KBM-7 (cell line): ENCODE data around the gene KCNN4.
A peak's percentile ranks its signal among the peaks of the same experiment; 100 is the strongest.
"Not testable (repeated sequence)": the region's sequence is repeated elsewhere in the genome, so short reads cannot be mapped to it uniquely, and the experiment has no call there.

Experiments used
- DNase-seq: peaks from one replicate; pipeline ENCODE4 v3.0.0-alpha.2; 2015
- in situ Hi-C: fragments of 300-500 bp; cut with MboI; formaldehyde crosslinking; loops from 2 replicates; pipeline ENCODE4 v1.14.3; 2020; ENCODE audit warnings: low sequenced_read_pairs, low pct_unique_long_range_greater_than_20kb, mixed read lengths

Gene KCNN4

DNA sequence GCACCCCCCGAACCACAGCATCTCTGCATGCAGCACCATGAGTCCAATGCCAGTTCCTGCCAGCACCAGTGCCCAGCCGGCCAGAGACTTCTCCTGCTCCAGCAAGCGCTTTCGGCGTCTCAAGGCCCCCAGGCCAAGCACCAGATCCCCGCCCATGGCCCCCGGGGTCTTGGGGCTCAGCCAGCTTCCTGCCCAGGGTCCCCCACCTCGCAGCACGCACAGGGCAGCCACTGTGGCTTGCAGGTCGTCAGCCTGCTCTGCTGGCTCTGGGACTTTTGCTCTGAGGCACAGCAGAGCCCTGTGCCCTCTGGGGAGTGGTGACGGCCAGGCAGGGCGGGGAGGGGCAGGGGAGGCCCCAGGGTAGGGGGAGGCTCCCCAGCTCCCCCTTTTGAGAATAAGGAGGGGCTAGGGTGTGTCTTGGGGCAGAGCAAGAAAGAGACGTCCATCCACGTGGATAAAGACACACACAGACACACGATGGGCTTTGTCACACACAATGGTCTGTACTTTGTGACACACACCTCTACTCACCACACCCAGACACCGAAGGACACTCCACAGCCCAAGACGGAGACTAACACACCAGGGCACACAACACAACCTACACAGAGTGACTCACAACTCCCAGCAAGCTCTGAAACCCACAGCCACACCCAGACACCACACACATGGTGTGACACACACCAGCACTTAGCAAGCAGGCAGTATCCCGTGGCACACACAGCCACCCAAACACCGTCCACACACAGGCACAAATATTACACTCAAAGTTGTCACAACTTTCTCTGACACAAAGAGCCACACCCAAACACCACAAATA lies at the start of gene KCNN4:
Gene KCNN4 (minus strand): TSS at position 268 of the 820 bp plus-strand sequence. CDS start 112 bp downstream, at position 156.
- in situ Hi-C loops: no loop called here
- DNase-seq: peak; percentile 55

DNA sequence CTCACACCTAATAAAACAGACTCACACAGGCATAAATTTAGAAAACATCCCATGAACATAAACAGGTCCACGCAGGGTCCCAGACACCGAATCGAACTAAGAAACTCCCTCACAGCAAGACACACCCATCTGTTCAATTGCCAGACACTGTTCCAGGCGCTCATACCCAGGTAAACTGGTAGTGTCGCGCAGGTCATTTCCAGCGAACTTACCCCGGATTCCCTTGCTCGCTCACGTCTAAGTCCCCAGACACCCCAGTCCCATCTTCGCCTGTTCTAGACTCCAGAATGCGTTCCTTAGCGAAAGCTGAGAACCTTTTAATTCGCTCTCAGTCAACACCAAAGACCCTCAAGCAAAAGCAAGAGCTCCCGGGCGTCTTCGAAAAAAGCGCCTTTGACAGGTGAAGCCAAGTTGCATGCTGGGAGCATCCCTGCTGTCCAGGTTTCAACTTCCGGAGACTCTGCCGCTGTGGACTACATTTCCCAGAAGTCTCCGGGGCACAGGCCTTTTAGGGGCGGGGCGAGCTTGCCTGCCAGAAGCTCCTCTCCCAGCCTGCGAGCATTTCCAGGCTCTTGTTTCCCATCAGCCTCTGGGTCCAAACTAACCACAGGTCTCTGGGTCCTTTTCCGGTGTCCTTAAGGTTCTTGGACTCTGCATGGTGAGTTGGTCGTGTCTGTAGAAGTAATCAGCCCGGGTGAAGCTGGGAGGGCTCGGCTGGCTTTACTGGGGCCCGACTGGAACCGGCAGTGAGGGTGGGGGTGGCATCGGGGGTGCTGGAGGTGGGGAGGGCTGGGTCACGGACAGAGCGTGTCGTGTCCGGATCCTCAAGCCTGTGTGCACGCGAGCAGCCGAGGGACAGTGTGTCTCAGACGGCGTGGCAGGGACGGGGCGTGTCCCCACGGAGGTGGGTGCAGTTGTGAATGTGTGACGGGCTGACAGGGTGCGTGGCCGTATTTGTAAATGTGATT lies 46.3 kb upstream of the KCNN4 start, which contains the start of gene ZNF283:
Gene ZNF283 (plus strand): TSS at position 535 of the 968 bp plus-strand sequence. CDS start 6,184 bp downstream, outside the sequence.
- peak; percentile 88 for DNase-seq
- in situ Hi-C loops: no loop called here

DNA sequence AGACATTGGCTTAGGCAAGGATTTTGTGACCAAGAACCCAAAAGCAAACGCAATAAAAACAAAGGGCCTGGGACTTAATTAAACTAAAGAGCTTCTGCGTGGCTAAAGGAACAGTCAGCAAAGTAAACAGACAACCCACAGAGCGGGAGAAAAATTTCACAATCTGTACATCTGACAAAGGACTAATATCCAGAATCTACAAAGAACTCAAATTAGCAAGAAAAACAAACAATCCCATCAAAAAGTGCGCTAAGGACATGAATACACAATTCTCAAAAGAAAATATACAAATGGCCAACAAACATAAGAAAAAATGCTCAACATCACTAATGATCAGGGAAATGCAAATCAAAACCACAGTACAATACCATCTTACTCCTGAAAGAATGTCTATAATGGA lies 43.8 kb upstream of the KCNN4 start:
- in situ Hi-C loops, DNase-seq: not testable (repeated sequence)

DNA sequence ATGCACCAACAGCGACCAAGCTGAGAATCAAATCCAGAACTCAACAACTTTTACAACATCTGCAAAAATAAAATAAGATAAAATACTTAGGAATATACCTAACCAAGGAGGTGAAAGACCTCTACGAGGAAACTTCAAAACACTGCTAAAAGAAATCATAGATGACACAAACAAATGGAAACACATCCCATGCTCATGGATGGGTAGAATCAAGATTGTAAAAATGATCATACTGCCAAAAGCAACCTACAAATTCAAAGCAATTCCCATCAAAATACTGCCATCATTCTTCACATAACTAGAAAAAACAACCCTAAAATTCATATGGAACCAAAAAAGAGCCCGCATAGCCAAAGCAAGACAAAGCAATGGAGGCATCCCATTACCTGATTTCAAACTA lies 43.1 kb upstream of the KCNN4 start:
- in situ Hi-C loops, DNase-seq: not testable (repeated sequence)

DNA sequence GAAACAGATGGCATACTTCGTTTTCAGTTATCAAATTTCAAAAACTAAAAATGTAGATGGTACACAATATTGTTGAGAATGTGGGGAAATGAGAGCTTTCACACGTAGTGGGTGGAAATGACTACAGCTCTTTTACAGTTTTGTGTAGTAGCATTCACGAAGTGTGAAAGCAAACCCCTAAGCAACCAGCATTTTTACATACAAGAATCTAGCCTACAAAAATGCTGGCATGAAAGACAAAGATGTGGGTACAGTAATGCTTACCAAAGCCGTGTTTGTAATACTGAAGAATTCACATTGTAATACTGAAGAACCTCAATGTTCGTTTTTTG lies 40.1 kb upstream of the KCNN4 start:
- in situ Hi-C loops: no loop called here
- DNase-seq: no peak

DNA sequence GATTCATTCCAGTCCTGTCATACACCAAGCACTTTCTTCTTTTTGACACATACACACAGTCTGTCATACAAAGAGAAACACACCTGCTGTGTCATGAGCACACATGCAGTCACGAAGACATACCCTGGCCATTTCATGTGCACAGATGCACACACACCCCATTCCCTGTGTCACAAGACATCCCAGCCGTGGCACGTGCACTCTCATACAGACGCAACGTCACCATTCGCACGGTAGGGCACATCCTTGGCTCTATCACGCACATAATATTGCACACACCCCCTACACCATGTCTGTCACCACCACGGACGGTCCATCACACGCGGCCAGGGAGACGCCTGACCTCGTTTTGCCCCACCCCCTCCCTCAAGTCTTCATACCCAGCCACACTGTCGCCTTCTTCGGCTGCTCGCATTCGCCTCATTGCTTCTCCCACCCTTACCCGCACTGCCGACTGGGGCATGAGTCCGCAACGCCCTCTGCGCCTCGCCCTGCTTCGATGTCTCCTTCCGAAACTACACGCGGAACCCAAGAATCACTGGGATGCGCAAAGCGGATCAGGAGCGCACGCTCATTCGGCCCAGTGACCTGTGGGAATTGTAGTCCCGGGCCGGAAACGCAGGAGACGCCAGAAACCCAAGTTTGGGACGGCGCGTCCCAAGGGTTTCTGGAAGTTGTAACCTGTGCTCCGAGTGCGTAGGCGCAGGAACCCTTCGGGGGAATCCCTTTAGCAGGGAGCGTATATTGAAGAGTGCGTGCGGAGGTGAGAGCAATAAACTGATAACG lies 39.5 kb upstream of the KCNN4 start:
- DNase-seq: no peak
- in situ Hi-C loops: no loop called here

DNA sequence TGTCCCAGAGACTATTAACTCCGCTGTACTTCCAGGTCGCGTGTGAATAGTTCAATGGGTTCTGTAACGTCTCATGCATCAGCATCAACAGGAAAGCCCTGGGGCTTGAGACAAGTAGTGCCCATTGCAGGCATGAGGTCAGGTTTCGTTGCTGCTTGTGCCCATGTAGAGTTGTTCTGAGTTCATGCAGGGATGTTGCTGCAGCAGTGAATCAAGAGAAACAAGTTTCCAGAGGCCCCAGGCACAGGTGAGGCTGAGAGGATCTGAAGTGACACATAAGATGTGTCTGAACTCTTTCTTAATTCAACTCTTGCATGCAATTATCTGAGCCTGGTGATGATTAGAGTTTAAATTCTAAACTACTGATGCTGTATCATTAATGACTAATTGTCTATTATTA lies 37.7 kb upstream of the KCNN4 start:
- in situ Hi-C loops: no loop called here
- DNase-seq: no peak

DNA sequence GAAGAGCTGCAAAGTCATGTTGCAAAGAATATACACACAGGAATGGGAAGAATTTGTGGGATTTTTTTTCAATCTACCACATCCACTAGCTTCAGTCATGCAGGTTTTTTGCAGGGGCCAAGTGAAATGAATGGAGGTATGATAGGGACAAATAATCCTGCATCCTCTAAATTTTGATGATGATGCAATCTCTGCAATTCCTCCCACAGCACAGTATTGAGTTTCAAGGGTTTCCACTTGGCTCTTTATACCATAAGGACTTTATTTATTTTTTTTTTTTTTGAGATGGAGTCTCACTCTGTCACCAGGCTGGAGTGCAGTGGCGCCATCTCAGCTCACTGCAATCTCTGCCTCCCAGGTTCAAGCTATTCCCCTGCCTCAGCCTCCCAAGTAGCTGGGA lies 36.7 kb upstream of the KCNN4 start:
- in situ Hi-C loops, DNase-seq: not testable (repeated sequence)

DNA sequence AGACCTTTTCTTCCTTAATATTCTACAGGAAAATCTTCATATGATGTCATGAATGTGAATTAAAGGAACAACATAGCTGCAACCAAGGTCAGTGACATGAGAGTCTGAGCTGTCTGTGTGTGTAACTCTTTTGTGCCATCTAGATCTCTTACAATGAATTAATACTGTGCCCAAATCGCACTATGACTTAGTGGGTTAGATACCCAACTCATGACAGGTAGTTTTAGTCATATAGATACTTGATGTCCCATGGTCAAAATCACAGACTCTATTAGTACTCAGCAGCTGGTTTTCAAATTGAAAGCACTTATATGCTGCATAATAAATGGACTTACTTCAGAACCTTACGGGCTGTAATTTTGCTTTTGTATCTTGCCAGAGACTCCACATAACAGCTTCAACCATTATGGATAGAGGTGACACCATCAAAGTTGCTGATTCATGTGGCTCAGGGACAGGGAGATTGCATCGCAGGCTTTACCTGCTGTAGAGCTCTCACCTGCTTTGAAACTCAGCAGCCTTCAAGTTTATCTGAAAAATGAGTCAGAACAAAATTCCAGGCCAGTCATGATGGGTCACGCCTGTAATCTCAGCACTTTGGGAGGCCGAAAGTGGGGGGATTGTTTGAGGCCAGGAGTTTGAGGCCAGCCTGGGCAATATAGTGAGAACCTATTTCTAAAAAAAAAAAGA lies 34.0 kb upstream of the KCNN4 start:
- in situ Hi-C loops: no loop called here
- DNase-seq: no peak

DNA sequence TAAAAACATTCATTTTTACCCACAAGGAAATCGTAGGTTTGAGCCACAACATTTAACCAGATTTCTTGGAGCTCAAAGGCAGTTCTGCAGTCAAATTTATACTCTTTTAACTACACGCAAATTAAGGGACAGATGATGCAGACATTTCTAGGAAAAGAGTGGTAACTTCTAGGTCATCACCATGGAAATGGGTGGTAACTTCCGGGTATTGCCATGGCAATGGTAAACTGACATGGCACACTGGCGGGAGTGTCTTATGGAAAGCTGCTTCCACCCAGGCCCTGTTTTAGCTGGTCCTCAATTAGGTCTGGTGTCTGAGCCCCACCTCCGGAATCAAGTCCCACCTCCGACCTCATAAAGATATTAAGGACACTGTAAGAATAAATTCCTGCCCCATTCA lies 31.9 kb upstream of the KCNN4 start:
- in situ Hi-C loops: no loop called here
- DNase-seq: peak; percentile 37

DNA sequence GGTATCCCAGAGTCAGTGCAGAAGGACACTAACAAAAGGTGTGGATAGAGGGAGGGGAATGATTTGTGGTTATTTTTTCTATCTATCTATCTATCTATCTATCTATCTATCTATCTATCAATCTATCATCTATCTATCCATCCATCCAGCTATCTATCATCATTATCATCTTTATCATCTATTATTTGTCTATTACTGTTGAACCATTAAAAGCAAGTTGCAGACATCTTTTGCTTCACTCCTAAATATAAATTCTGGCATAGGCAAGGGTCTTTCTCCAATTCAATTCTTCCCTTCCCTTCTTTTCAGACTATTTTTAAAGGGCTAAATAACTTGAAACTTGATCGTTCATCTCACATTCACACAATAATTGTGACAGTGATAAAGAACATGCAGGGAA lies 31.5 kb upstream of the KCNN4 start:
- in situ Hi-C loops: no loop called here
- DNase-seq: no peak

DNA sequence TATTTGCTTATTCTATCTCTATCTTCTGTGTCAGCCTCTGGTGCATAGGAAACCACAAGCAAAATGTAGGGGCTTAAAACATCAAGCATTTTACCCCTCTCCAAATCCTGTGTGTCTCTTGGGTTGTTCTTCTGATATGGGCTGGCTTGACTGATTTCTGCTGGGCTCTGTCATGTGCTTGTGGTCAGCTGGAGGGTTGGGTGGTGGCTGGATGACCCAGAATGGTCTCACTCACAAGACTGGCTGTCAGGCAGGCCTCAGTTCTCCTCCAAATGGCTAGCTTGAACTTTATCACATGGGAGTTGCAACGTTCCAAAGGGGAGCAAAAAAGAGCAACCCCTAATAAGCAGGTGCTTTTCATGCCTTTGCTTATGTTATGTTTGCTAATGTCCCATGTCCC lies 31.1 kb upstream of the KCNN4 start:
- in situ Hi-C loops: no loop called here
- DNase-seq: no peak

DNA sequence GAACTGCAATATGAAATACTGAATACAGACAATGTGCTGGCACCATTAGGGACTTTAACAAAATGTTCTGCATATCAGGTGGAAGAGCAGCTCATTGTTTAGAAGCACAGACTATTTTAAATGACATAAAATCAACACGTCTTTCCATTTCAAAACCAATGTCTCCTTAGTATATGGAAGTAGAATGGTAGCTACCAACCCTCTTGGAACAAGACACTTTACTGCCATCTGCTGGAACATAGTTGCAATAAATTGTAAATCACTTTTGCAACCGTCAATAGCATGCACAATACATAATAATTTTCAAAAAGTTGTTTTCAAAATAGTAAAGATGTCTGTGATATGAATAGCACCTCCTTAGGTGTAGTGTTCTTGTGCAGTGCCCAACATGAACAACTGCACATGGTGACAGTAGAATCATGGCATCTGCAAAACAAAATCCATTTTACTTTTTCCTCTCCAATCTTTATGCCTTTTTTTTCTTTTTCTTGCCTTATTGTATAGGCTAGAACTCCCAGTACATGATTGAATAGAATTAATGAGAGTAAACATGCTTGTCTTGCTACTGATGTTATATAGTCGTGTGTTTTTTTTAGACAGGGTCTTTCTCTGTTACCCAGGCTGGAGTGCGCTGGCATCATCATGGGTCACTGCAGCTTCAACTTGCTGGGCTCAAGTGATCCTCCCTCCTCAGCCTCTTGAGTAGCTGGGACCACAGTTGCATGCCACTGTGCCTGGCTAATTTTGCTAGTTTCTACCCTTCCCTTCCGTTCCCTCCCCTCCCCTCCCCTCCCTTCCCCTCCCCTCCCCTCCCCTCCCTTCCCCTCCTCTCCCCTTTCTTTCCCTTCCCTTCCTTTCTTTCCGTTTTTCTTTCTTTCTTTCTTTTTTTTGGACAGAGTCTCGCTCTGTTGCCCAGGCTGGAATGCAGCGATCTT lies 29.3 kb upstream of the KCNN4 start:
- in situ Hi-C loops: no loop called here
- peak; percentile 67 for DNase-seq

DNA sequence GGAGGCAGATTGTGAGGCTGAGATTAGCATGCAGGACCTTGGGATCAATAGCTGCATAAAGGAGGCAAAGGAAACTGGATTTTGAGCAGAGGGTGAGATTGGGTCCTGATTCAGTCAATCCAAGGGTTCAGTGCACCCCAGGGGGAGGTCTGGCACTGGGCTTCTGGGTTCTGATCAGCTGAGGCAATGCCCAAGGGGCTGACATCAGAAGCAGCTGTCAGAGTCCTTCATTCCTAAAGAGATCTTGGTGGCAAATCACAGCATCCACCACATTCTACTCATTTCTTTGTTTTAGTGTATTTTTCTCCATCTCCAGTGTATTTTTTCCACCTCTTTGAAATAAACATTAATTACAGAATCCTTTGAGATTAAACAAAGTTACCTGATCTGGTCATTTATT lies 26.9 kb upstream of the KCNN4 start:
- DNase-seq: no peak
- in situ Hi-C loops: no loop called here

DNA sequence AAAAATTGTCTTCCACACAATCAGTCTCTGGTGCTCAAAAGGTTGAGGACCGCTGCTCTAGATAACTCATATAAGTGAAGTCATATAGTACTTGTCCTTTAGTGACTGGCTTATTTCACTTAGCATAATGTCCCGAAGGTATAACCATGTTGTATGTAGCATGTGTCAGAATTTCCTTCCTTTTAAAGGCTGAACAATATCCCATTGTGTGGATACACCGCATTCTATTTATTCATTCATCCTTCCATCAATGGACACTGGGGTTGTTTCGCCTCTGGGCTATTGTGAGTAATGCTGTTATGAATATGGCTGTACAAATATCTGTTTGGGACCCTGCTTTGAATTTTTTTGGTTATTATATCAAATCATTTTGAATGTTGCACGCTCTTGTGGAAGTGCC lies 26.1 kb upstream of the KCNN4 start:
- DNase-seq: no peak
- in situ Hi-C loops: no loop called here

DNA sequence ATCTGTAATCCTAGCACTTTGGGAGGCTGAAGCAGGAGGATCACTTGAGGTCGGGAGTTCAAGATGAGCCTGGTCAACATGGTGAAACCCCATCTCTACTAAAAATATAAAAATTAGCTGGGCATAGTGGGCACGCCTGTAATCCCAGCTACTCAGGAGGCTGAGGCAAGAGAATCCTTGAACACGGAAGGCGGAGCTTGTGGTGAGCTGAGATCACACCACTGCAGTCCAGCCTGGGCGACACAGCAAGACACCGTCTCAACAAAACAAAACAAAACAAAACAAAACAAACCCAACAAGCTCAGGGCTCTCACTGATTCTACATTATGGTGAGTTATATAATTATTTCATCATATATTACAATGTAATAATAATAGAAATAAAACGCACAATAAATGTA lies 25.6 kb upstream of the KCNN4 start:
- in situ Hi-C loops, DNase-seq: not testable (repeated sequence)

DNA sequence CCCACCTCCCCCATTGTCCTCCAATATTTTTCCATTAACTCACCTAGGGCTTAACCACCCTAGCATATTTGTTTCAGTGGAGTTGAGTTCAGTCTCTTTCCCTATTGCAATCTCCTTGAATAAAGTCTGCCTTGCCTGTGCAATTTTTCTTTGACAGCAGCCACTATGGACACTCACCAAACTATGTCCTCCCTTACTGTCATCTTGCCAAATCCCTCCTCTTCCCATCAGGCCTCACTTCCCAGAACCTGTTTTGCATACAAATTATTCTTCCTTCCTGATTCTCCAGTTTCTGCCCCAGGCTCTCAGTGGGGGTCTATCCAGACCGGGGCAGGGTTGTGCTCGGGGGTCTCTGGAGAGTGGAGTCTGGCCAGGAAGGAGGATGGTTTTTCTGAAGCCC lies 23.7 kb upstream of the KCNN4 start:
- DNase-seq: no peak
- in situ Hi-C loops: no loop called here
